Erythroblast (primary cell): Measurements from ENCODE around the gene H6PD.

Experiments used
- GATA1 ChIP-seq: IDR thresholded peaks from 2 replicates; pipeline ENCODE4 v1.6.1; 2011; ENCODE audit warnings: low read depth, mild to moderate bottlenecking, control low read depth, low read length, moderate library complexity
- POLR2A ChIP-seq: IDR thresholded peaks from 2 replicates; pipeline ENCODE4 v1.6.1; 2011; ENCODE audit warnings: mild to moderate bottlenecking, low read length

DNA sequence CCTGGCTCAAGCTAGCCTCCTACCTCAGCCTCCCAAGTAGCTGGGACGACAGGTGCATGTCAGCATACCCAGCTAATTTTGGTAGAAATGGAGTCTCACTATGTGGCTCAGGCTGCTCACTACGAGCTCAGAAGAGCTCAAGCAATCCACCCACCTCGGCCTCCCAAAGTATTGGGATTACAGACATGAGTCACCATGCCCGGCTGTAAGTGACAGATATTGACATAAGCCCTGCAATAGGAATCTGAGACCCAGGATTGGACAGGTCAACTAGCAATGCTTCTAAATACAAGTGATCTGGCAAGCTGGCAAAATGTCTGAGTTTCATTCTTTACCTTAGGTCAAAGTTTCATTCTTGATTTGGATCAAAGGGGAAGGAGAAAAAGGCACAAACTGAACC lies 40.5 kb upstream of the H6PD start:
- TF ChIP-seq POLR2A (no peak), GATA1 (no peak)
